ENCODE results near the gene FGF9.

Gene FGF9

GRCh38 chr13:21709697-21710096 is 38.8 kb downstream of the FGF9 start:
- no peak overlapping the region for H3K27ac ChIP-seq
- no peak for TF ChIP-seq CTCF (IDR thresholded peaks at IDR 0.05)
- no peak for TF ChIP-seq ZFX (IDR thresholded peaks at IDR 0.05; ENCODE audit: borderline replicate concordance)

GRCh38 chr13:21710163-21710562 is 39.3 kb downstream of the FGF9 start:
- H3K27ac ChIP-seq, result no peak overlapping the region
- no peak for TF ChIP-seq ZFX (IDR thresholded peaks at IDR 0.05; ENCODE audit: borderline replicate concordance)
- no peak for TF ChIP-seq CTCF (IDR thresholded peaks at IDR 0.05)

GRCh38 chr13:21717817-21718216 is 46.9 kb downstream of the FGF9 start:
- TF ChIP-seq CTCF (IDR thresholded peaks at IDR 0.05), result no peak
- no peak for TF ChIP-seq ZFX (IDR thresholded peaks at IDR 0.05; ENCODE audit: borderline replicate concordance)
- H3K27ac ChIP-seq, result no peak overlapping the region

GRCh38 chr13:21719463-21719862 is 48.6 kb downstream of the FGF9 start:
- no peak overlapping the region for H3K27ac ChIP-seq

GRCh38 chr13:21723807-21724505 is 53.1 kb downstream of the FGF9 start:
- no peak overlapping the region for H3K27ac ChIP-seq
- TF ChIP-seq ZFX (IDR thresholded peaks at IDR 0.05; ENCODE audit: borderline replicate concordance) (no peak), CTCF (IDR thresholded peaks at IDR 0.05) (no peak)

More at GRCh38 chr13:21719463-21719862, 48.6 kb downstream of the FGF9 start:
- TF ChIP-seq ZFX (IDR thresholded peaks at IDR 0.05; ENCODE audit: borderline replicate concordance) (no peak), CTCF (IDR thresholded peaks at IDR 0.05) (no peak)

GRCh38 chr13:21730186-21730880 is 59.5 kb downstream of the FGF9 start:
- H3K27ac ChIP-seq, result no peak overlapping the region
- TF ChIP-seq ZFX (IDR thresholded peaks at IDR 0.05; ENCODE audit: borderline replicate concordance) (no peak), CTCF (IDR thresholded peaks at IDR 0.05) (no peak)
